B cell (primary cell): ENCODE results near the gene KCNJ5. TPM values are rescaled to one million over a fixed set of nuclear protein-coding genes. Genes with fewer than 3 reads are reported as not detected.
A peak's percentile ranks its signal among the peaks of the same experiment; 100 is the strongest.

Experiments used
- ATAC-seq: fragments of 200-7000 bp; cut with Tn5 transposase; one replicate; pipeline ENCODE4 v1.10.0; 2021; ENCODE audit warnings: low read depth, mild to moderate bottlenecking, moderate number of reproducible peaks, moderate library complexity
- CTCF ChIA-PET: fragments of 350-600 bp; sonication (Branson Sonifier 250); formaldehyde crosslinking; loops from one replicate; lab custom pipeline; 2021; ENCODE audit warnings: antibody characterized with exemption, inconsistent platforms; lab: Charles Lee
- POLR2A ChIA-PET: fragments of 350-600 bp; sonication (Branson Sonifier 250); formaldehyde crosslinking; loops from one replicate; lab custom pipeline; 2021; ENCODE audit warnings: antibody characterized with exemption; lab: Charles Lee
- DNase-seq: peaks from one replicate; pipeline ENCODE4 v3.0.0; 2013
- H2AFZ ChIP-seq: 2 replicates; pipeline ENCODE4 v1.6.1; 2012; ENCODE audit warnings: mild to moderate bottlenecking, low read depth, low read length; ENCODE audit not compliant: insufficient read depth, poor library complexity, severe bottlenecking
- H3K27ac ChIP-seq, 2 donors: 1 replicate in 1 of 2; 2 replicates in 1 of 2; pipeline ENCODE4 v1.5.1; 2012 to 2013; ENCODE audit warnings: low read length in 2 of 2, mild to moderate bottlenecking in 2 of 2, moderate library complexity in 1 of 2
- H3K27me3 ChIP-seq, 4 experiments: fragments of 200-600 bp in 1 of 4; sonication (generic) in 1 of 4; replicated peaks in 1 of 4; 1 replicate in 2 of 4; 2 replicates in 2 of 4; pipeline versions ENCODE4 v1.6.1 to v1.7.0; 2013 to 2016; ENCODE audit warnings: low read length in 3 of 4, mild to moderate bottlenecking in 2 of 4, mixed read lengths in 1 of 4, moderate library complexity in 1 of 4; ENCODE audit not compliant: insufficient read depth in 4 of 4, control insufficient read depth in 3 of 4; ENCODE audit errors: control extremely low read depth in 1 of 4
- H3K36me3 ChIP-seq, 2 experiments: replicated peaks in 1 of 2; 1 replicate in 1 of 2; 2 replicates in 1 of 2; pipeline versions ENCODE4 v1.6.1 to v1.7.1; 2013; ENCODE audit warnings: low read length in 1 of 2; ENCODE audit not compliant: insufficient read depth in 2 of 2, control insufficient read depth in 1 of 2; ENCODE audit errors: control extremely low read depth in 1 of 2, extremely low read depth in 1 of 2
- H3K4me1 ChIP-seq, 2 donors: fragments of 200-600 bp in 1 of 2; sonication (generic) in 1 of 2; 1 replicate in 1 of 2; 2 replicates in 1 of 2; pipeline versions ENCODE4 v1.5.1 to v1.6.1; 2013 to 2017; ENCODE audit warnings: low read length in 2 of 2; ENCODE audit not compliant: control insufficient read depth in 2 of 2, insufficient read depth in 2 of 2
- H3K4me2 ChIP-seq: replicated peaks from 2 replicates; pipeline ENCODE3; 2012; ENCODE audit warnings: mild to moderate bottlenecking, low read depth, low read length; ENCODE audit not compliant: poor library complexity, severe bottlenecking
- H3K4me3 ChIP-seq, 5 experiments: fragments of 200-600 bp in 1 of 5; sonication (generic) in 1 of 5; 1 replicate in 3 of 5; 2 replicates in 2 of 5; pipeline versions ENCODE4 v1.5.1 to v1.7.0; 2011 to 2016; ENCODE audit warnings: low read length in 4 of 5, mild to moderate bottlenecking in 4 of 5, low read depth in 2 of 5, control low read depth in 1 of 5, moderate library complexity in 1 of 5; ENCODE audit not compliant: insufficient read depth in 1 of 5; ENCODE audit errors: control extremely low read depth in 1 of 5, extremely low read depth in 1 of 5
- H3K79me2 ChIP-seq: fragments of 200-600 bp; sonication (generic); one replicate; pipeline ENCODE4 v1.6.0; 2016; ENCODE audit warnings: low read length; ENCODE audit not compliant: control insufficient read depth, insufficient read depth
- H3K9ac ChIP-seq: fragments of 200-600 bp; sonication (generic); 2 replicates; pipeline ENCODE4 v1.6.1; 2017; ENCODE audit warnings: mild to moderate bottlenecking, low read length, moderate library complexity
- H3K9me3 ChIP-seq, 3 donors: one replicate each; pipeline versions ENCODE4 v1.6.1 to v1.7.1; 2013; ENCODE audit warnings: low read length in 2 of 3; ENCODE audit not compliant: control insufficient read depth in 2 of 3, insufficient read depth in 1 of 3; ENCODE audit errors: control extremely low read depth in 1 of 3
- H4K20me1 ChIP-seq: 2 replicates; pipeline ENCODE4 v1.6.0; 2012; ENCODE audit warnings: mild to moderate bottlenecking, low read length; ENCODE audit not compliant: insufficient read depth, control insufficient read depth, poor library complexity, severe bottlenecking
- H3K27ac Mint-ChIP-seq: one replicate; pipeline ENCODE4 v1.8.0; 2021; ENCODE audit warnings: mixed read lengths
- H3K27me3 Mint-ChIP-seq: one replicate; pipeline ENCODE4 v1.8.0; 2021; ENCODE audit warnings: mixed read lengths
- H3K4me1 Mint-ChIP-seq: one replicate; pipeline ENCODE4 v1.8.0; 2021; ENCODE audit warnings: mixed read lengths
- H3K4me3 Mint-ChIP-seq: one replicate; pipeline ENCODE4 v1.8.0; 2021; ENCODE audit warnings: mixed read lengths
- H3K9me3 Mint-ChIP-seq: one replicate; pipeline ENCODE4 v1.8.0; 2022; ENCODE audit warnings: mixed read lengths; ENCODE audit not compliant: insufficient read depth
- EZH2 ChIP-seq: IDR thresholded peaks from 2 replicates; pipeline ENCODE4 v1.6.1; 2012; ENCODE audit warnings: borderline replicate concordance, low read depth, mild to moderate bottlenecking, moderate library complexity, low read length; ENCODE audit not compliant: insufficient read depth, poor library complexity, severe bottlenecking
- WGBS: methylation state at CpG from one replicate; pipeline ENCODE4 v1.1.5; 2013; ENCODE audit warnings: missing lambda C conversion rate; ENCODE audit not compliant: insufficient coverage; 5-methylcytosine and 5-hydroxymethylcytosine counted together
- intact Hi-C: fragments of 100-400 bp; cut with micrococcal nuclease; formaldehyde crosslinking; loops from one replicate; pipeline ENCODE4 v1.10.0; 2022
- polyA plus RNA-seq: library from polyadenylated mRNA; depleted of rRNA; stranded (reverse); fragments of >200 nt; gene quantifications from 2 replicates; pipeline ENCODE4 v1.2.3, GENCODE V29; 2012
- total RNA-seq, 2 donors: library from RNA; stranded (reverse); fragments of 120-200 nt in 1 of 2; gene quantifications; 1 replicate in 1 of 2; 2 replicates in 1 of 2; pipeline versions ENCODE4 v1.2.3 to v1.2.4, GENCODE V29; 2013 to 2022
- TF ChIP-seq, protein P1 (sequence below): fragments of 200-600 bp; IDR thresholded peaks from one replicate; pipeline ENCODE4 v1.8.0; 2022; ENCODE audit warnings: antibody characterized with exemption, mild to moderate bottlenecking

KCNJ5 gene
- total and polyA plus RNA-seq, 2 donors (not counting 1 experiment from before 2014, with no cell fraction given) = 0.01 TPM; not detected in 1

- H3K4me2 ChIP-seq = no peak overlapping the region
- DNase-seq (no peak), ATAC-seq (no peak)
- Mint-ChIP-seq H3K27me3 (peaks cover 76% of the 10 kb centered on the region), H3K9me3 (no peaks in the 10 kb centered on the region), H3K4me1 (peaks cover 27% of the 10 kb centered on the region), H3K4me3 (peak overlapping the region; percentile 81), H3K27ac (no peak overlapping the region)
- peaks cover 21 to 28% of the 10 kb centered on the region in 2 donors for H3K4me1 ChIP-seq
- H3K9ac ChIP-seq = no peak overlapping the region
- H2AFZ ChIP-seq = no peak overlapping the region
- peaks cover 0 to 9% (median 3%) of the 10 kb centered on the region in 3 donors for H3K9me3 ChIP-seq
- H3K4me3 ChIP-seq = no peak overlapping the region
- no peak for TF ChIP-seq EZH2
- TF ChIP-seq, protein P1, sequence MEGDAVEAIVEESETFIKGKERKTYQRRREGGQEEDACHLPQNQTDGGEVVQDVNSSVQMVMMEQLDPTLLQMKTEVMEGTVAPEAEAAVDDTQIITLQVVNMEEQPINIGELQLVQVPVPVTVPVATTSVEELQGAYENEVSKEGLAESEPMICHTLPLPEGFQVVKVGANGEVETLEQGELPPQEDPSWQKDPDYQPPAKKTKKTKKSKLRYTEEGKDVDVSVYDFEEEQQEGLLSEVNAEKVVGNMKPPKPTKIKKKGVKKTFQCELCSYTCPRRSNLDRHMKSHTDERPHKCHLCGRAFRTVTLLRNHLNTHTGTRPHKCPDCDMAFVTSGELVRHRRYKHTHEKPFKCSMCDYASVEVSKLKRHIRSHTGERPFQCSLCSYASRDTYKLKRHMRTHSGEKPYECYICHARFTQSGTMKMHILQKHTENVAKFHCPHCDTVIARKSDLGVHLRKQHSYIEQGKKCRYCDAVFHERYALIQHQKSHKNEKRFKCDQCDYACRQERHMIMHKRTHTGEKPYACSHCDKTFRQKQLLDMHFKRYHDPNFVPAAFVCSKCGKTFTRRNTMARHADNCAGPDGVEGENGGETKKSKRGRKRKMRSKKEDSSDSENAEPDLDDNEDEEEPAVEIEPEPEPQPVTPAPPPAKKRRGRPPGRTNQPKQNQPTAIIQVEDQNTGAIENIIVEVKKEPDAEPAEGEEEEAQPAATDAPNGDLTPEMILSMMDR = no peak
- intact Hi-C loops = no loop called here
- H4K20me1 ChIP-seq = no peaks in the 10 kb centered on the region
- no peaks in the 10 kb centered on the region for H3K36me3 ChIP-seq
- POLR2A ChIA-PET = no interaction called here
- 72% methylated on average over 10 of the region's 17 CpGs for WGBS
- CTCF ChIA-PET = interaction anchor here (1.0 to 9.4 kb wide), 5 partner anchors 11 to 746 kb away, joined by 3 to 89 read pairs (median 9); partner anchors contain the start of gene KCNJ5
- H3K27ac ChIP-seq = no peak overlapping the region
- H3K27me3 ChIP-seq = peaks cover 0 to 92% (median 60%) of the 10 kb centered on the region in 4 experiments
- H3K79me2 ChIP-seq = no peaks in the 10 kb centered on the region
These were observed 12.3 kb downstream of the KCNJ5 start for GRCh38 chr11:128903248-128904061.

GRCh38 chr11:128904303-128904655 lies 13.1 kb downstream of the KCNJ5 start:
- peak overlapping the region; percentile 97 for H3K4me2 ChIP-seq
- Mint-ChIP-seq H3K27ac (peak overlapping the region; percentile 37), H3K4me1 (peaks cover 26% of the 10 kb centered on the region), H3K9me3 (no peaks in the 10 kb centered on the region), H3K4me3 (peak overlapping the region; percentile 81), H3K27me3 (peaks cover 76% of the 10 kb centered on the region)
- WGBS = 76% methylated on average over 13 of the region's 14 CpGs
- no peaks in the 10 kb centered on the region for H3K36me3 ChIP-seq
- DNase-seq (no peak), ATAC-seq (no peak)
- H3K27ac ChIP-seq = no peak overlapping the region
- H3K9ac ChIP-seq = no peak overlapping the region
- H3K79me2 ChIP-seq = no peaks in the 10 kb centered on the region
- peaks cover 0 to 9% (median 3%) of the 10 kb centered on the region in 3 donors for H3K9me3 ChIP-seq
- no peak overlapping the region for H2AFZ ChIP-seq
- H4K20me1 ChIP-seq = no peaks in the 10 kb centered on the region
- intact Hi-C loops = no loop called here
- H3K4me3 ChIP-seq = no peak overlapping the region
- POLR2A ChIA-PET = no interaction called here
- peaks cover 0 to 95% (median 63%) of the 10 kb centered on the region in 4 experiments for H3K27me3 ChIP-seq
- CTCF ChIA-PET = interaction anchor here (1.0 to 9.4 kb wide), 6 partner anchors 12 to 746 kb away, joined by 3 to 89 read pairs (median 16); partner anchors contain the start of gene KCNJ5
- H3K4me1 ChIP-seq = peaks cover 21 to 28% of the 10 kb centered on the region in 2 donors
- TF ChIP-seq EZH2 = no peak
- TF ChIP-seq, protein P1 = no peak
